GM18505 (cell line): ENCODE data around the gene TSKU.

Experiments used
- ATAC-seq: cut with Tn5 transposase; IDR thresholded peaks from one replicate; pipeline ENCODE4 v1.9.1; 2021; ENCODE audit not compliant: unreplicated experiment
- POLR2A ChIP-seq: IDR thresholded peaks from 4 replicates; pipeline ENCODE4 v1.6.1; 2011; ENCODE audit warnings: borderline replicate concordance; ENCODE audit not compliant: insufficient read depth, insufficient read length; ENCODE audit errors: extremely low read depth

The TSKU gene

GRCh38 chr11:76793391-76794291 is 10.5 kb downstream of the TSKU start:
- no peak for TF ChIP-seq POLR2A
- ATAC-seq = no peak

GRCh38 chr11:76794371-76795289 is 11.5 kb downstream of the TSKU start:
- no peak for TF ChIP-seq POLR2A
- no peak for ATAC-seq

GRCh38 chr11:76795290-76795935 is 12.3 kb downstream of the TSKU start:
- TF ChIP-seq POLR2A = no peak
- no peak for ATAC-seq

GRCh38 chr11:76795936-76796441 is 12.8 kb downstream of the TSKU start:
- no peak for ATAC-seq
- no peak for TF ChIP-seq POLR2A

- no peak for ATAC-seq
- TF ChIP-seq POLR2A = no peak
These were observed 13.5 kb downstream of the TSKU start for GRCh38 chr11:76796511-76797198.

- ATAC-seq = no peak
- no peak for TF ChIP-seq POLR2A
These were observed 14.4 kb downstream of the TSKU start for GRCh38 chr11:76797341-76798201.

GRCh38 chr11:76798202-76798581 is 15.0 kb downstream of the TSKU start:
- TF ChIP-seq POLR2A = no peak
- ATAC-seq = no peak

- no peak for TF ChIP-seq POLR2A
- no peak for ATAC-seq
These were observed 15.5 kb downstream of the TSKU start for GRCh38 chr11:76798671-76799065.

- no peak for TF ChIP-seq POLR2A
These were observed 16.1 kb downstream of the TSKU start for GRCh38 chr11:76799066-76799804.

GRCh38 chr11:76800466-76801200 is 17.5 kb downstream of the TSKU start:
- no peak for TF ChIP-seq POLR2A
- ATAC-seq = no peak

More at GRCh38 chr11:76799066-76799804, 16.1 kb downstream of the TSKU start:
- ATAC-seq = peak; percentile 91

GRCh38 chr11:76801225-76801624 is 18.1 kb downstream of the TSKU start:
- no peak for TF ChIP-seq POLR2A
- ATAC-seq = no peak

- TF ChIP-seq POLR2A = no peak
These were observed 18.6 kb downstream of the TSKU start for GRCh38 chr11:76801736-76802135.

More at GRCh38 chr11:76801736-76802135, 18.6 kb downstream of the TSKU start:
- no peak for ATAC-seq
